Stimulated activated CD4-positive, alpha-beta T cell treated with anti-CD3 and anti-CD28 coated beads, Interleukin-1b, Interleukin-23, amount 100 ng/mL, for 24 hours (primary cell): ENCODE results near the gene MYPN.
A peak's percentile ranks its signal among the peaks of the same experiment; 100 is the strongest.
"Not testable (repeated sequence)": the region's sequence is repeated elsewhere in the genome, so short reads cannot be mapped to it uniquely, and the experiment has no call there.

ENCODE experiments used
- DNase-seq, 4 experiments: peaks; one replicate each; pipeline ENCODE4 v3.0.0-alpha.2; 2020; ENCODE audit warnings: low read depth in 4 of 4, low spot score in 1 of 4

MYPN gene

GRCh38 chr10:68132391-68132790 is 23.1 kb downstream of the MYPN start:
- DNase-seq: no peak

- DNase-seq: no peak
These were observed 24.2 kb downstream of the MYPN start for GRCh38 chr10:68133523-68133922.

GRCh38 chr10:68135362-68135761 is 26.1 kb downstream of the MYPN start:
- no peak for DNase-seq

- DNase-seq: no peak
These were observed 26.9 kb downstream of the MYPN start for GRCh38 chr10:68135922-68136792.

- DNase-seq: no peak
These were observed 27.9 kb downstream of the MYPN start for GRCh38 chr10:68137171-68137570.

GRCh38 chr10:68138526-68138925 is 29.2 kb downstream of the MYPN start:
- DNase-seq: no peak

GRCh38 chr10:68139448-68140272 is 30.4 kb downstream of the MYPN start:
- no peak for DNase-seq

- no peak for DNase-seq
These were observed 33.5 kb downstream of the MYPN start for GRCh38 chr10:68142761-68143160.

- DNase-seq: no peak
These were observed 35.4 kb downstream of the MYPN start for GRCh38 chr10:68144709-68145108.

GRCh38 chr10:68145705-68146104 is 36.4 kb downstream of the MYPN start:
- DNase-seq: no peak

GRCh38 chr10:68146133-68146532 is 36.8 kb downstream of the MYPN start:
- no peak for DNase-seq

- no peak for DNase-seq
These were observed 42.2 kb downstream of the MYPN start for GRCh38 chr10:68151453-68151852.

GRCh38 chr10:68153473-68154210 is 44.4 kb downstream of the MYPN start:
- no peak for DNase-seq

GRCh38 chr10:68154211-68154497 is 44.9 kb downstream of the MYPN start:
- DNase-seq: no peak

- DNase-seq: no peak
These were observed 46.4 kb downstream of the MYPN start for GRCh38 chr10:68155615-68156210.

GRCh38 chr10:68156373-68157185 is 47.3 kb downstream of the MYPN start:
- DNase-seq: peak; percentile 27 to 45 (median 36)

GRCh38 chr10:68157522-68157921 is 48.2 kb downstream of the MYPN start:
- not testable (repeated sequence) for DNase-seq

- DNase-seq: no peak
These were observed 48.7 kb downstream of the MYPN start for GRCh38 chr10:68158031-68158430.

GRCh38 chr10:68163735-68164134 is 54.4 kb downstream of the MYPN start:
- no peak for DNase-seq

- no peak for DNase-seq
These were observed 56.4 kb downstream of the MYPN start for GRCh38 chr10:68165643-68166042.
